HG02623 (cell line): ENCODE results near the gene DIABLO.
"Not testable (repeated sequence)": the region's sequence is repeated elsewhere in the genome, so short reads cannot be mapped to it uniquely, and the experiment has no call there.

Experiments used
- ATAC-seq: cut with Tn5 transposase; IDR thresholded peaks from one replicate; pipeline ENCODE4 v1.9.1; 2021; ENCODE audit warnings: moderate library complexity; ENCODE audit not compliant: unreplicated experiment

Gene DIABLO

GRCh38 chr12:122215771-122216170 lies 10.1 kb downstream of the DIABLO start:
- ATAC-seq: no peak

GRCh38 chr12:122208073-122208820 lies 17.6 kb downstream of the DIABLO start:
- no peak for ATAC-seq

- no peak for ATAC-seq
These were observed 18.5 kb downstream of the DIABLO start for GRCh38 chr12:122207391-122207790.

- no peak for ATAC-seq
These were observed 18.9 kb downstream of the DIABLO start for GRCh38 chr12:122206976-122207375.

GRCh38 chr12:122206111-122206881 lies 19.6 kb downstream of the DIABLO start:
- ATAC-seq: no peak

- no peak for ATAC-seq
These were observed 20.6 kb downstream of the DIABLO start for GRCh38 chr12:122205053-122205925.

GRCh38 chr12:122204167-122205052 lies 21.4 kb downstream of the DIABLO start:
- ATAC-seq: no peak

DNA sequence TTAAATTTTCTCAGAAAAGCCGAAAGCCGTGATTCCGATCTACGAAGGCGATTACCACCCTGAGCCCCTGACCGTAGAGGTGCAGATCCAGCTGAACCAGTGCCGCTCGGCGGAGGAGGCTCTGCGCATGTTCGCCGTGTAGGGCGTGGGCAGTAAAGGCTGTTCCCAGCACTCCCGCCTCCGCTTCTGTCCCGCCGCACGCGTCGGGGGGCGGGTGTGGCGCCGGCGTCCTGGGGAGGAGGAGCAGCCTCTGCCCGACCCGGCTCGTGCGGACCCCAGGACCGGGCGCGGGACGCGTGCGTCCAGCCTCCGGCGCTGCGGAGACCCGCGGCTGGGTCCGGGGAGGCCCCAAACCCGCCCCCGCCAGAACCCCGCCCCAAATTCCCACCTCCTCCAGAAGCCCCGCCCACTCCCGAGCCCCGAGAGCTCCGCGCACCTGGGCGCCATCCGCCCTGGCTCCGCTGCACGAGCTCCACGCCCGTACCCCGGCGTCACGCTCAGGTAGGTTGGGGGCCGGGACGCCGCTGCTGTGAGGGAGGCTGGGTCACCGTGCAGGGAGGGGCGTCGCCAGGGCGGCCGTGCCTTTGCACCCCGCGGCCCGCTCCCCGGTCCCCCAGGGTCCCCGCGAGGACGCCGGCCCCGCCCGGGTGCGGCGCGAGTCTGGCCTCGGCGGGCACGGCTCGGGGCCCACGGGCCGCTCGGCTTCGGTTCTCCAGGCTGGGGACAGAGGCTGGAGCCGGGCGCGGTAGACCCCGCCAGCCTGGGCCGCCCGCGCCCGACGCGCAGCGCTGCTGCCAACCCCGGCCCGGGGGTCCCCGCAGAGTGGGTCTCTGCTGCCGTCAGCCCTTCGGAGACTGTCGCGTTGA lies 22.3 kb downstream of the DIABLO start, which contains the start of gene B3GNT4:
TSS of gene B3GNT4 (plus strand) at position 409 of the 866 bp plus-strand sequence. CDS start 910 bp downstream, outside the sequence.
- ATAC-seq: peak; percentile 39

DNA sequence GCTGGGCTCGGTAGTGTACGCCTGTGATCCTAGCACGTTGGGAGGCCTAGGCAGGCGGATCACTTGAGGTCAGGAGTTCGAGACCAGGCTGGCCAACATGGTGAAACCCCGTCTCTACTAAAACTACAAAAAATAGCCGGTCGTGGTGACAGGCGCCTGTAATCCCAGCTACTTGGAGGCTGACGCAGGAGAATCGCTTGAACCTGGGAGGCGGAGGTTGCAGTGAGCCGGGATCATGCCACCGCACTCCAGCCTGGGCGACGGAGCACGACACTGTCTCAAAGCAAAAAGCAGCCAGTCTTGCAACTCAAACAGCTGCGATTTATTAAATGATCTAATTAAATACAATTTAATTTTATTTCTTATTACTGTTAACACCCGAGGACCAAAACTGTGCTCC lies 23.0 kb downstream of the DIABLO start:
- ATAC-seq: not testable (repeated sequence)

DNA sequence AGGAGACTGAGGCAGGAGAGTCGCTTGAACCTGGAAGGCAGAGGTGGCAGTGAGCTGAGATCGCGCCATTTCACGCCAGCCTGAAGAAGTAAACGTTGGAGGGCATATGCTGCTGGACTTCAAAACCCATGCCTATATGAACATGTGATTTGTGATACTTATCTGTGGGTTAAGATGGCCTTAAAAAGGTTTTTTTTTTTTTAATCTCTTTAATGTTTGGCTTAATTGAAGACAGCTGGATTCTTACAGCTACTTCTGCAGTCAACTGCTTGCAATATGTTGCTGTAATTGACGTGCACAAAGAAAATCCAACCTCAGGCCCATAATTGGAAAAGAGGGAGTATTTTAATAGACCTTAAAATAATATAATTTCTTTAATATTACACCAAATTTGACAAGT lies 23.8 kb downstream of the DIABLO start:
- no peak for ATAC-seq

DNA sequence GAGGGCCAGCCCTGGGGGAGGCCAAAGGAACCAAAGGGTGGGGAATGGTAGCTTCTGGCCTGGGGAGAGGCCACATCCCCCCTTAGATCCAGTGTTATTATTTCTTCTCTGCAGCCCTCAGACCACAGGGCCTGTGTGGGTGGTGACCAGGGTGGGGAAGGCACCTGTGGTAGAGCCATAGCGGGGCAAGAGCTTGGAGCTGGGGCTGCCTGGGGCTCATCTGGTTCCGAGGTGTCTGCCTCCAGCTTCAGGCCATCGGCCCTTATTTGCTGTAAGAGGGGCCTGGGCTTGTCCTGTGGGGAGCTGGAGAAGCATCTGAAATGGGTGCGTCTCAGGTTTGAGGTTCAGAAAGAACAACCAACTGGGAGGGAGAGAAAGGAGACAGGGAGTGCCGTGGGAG lies 24.5 kb downstream of the DIABLO start:
- no peak for ATAC-seq

- ATAC-seq: no peak
These were observed 25.2 kb downstream of the DIABLO start for GRCh38 chr12:122200541-122201175.

GRCh38 chr12:122199484-122200355 lies 26.1 kb downstream of the DIABLO start:
- no peak for ATAC-seq

- no peak for ATAC-seq
These were observed 28.3 kb downstream of the DIABLO start for GRCh38 chr12:122197612-122197966.

DNA sequence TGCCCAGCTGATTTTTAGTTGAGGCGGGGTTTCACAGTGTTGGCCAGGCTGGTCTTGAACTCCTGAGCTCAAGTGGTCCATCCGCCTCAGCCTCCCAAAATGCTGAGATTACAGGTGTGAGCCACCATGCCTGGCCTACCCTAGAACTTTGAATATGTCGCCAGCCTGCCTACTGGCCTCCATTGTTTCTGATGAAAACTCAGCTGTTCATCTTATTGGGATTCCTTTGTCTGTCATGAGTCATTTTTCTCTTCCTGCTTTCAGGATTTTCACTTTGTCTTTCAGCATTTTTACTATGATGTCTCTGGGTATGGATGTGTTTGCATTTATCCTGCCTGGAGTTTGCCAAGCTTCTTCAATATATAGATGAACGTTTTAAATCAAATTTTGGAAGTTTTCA lies 30.4 kb downstream of the DIABLO start:
- ATAC-seq: no peak

DNA sequence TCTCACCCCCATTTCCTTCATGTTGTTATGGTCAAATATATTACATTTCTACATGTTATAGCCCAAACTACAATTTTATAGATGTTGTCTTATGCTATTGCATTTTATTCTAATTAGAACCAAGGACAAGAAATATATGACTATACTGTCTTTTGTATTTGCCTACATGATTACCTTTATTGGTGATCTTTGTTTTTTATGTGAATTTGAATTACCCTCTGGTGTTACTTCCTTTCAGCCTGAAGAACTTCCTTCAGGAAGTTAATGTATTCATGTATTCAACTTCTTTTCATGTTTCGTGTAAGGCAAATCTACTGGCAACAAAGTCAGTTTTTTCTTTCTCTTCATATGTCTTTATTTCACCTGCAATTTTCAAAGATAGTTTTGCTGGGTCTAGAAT lies 31.0 kb downstream of the DIABLO start:
- no peak for ATAC-seq

- ATAC-seq: no peak
These were observed 33.4 kb downstream of the DIABLO start for GRCh38 chr12:122192441-122192840.
